HG02798 (cell line): ENCODE results near the gene PHIP.
"Not testable (repeated sequence)": the region's sequence is repeated elsewhere in the genome, so short reads cannot be mapped to it uniquely, and the experiment has no call there.

ENCODE experiments used
- ATAC-seq: cut with Tn5 transposase; IDR thresholded peaks from one replicate; pipeline ENCODE4 v1.9.1; 2021; ENCODE audit warnings: mild to moderate bottlenecking; ENCODE audit not compliant: unreplicated experiment, poor library complexity

The PHIP gene

DNA sequence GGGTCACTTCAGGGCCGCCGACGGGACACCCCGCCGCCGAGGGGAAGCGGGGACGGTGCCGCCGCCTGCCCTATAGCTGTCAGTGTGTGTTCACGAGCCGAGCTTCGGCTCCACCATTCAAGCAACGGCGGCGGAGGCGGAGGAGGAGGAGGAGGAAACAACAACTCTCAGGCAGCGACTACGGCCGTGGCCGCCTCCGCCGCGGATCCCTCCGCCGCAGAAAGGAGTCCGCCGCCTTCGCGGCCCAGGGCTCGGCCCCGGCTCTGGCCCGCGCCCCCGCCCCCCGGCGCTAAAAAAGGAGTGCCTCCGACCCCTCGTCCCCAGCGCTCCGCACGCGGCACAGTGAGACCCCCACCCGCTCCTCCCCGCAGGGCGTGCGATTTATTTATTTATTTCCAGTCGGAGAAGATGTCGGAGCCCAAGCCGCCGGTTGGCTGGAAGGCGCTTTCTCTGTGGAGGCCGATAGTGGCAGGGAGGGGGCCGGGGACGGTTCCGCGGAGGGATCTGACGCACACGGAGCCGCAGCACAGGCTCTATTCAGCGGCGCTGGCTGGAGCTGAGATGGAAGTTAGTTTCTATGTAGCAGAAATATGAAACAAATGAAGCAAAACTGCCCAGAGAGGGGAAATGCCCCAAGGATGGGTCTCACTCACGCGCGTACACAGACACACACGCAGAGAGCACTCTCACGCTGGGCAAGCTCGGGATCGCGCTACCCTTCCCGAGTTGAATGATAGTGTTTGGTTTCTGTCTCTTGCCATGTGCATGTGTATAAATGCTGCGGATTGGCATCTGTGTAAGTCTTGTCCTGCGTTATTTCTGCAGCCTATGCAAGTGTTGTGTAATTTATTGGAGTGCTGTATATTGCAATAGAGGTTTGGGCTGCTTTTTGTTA, at the start of gene PHIP:
TSS of gene PHIP (minus strand) at position 180 of the 895 bp plus-strand sequence. CDS start 186 bp downstream, outside the sequence.
- peak; percentile 73 for ATAC-seq

DNA sequence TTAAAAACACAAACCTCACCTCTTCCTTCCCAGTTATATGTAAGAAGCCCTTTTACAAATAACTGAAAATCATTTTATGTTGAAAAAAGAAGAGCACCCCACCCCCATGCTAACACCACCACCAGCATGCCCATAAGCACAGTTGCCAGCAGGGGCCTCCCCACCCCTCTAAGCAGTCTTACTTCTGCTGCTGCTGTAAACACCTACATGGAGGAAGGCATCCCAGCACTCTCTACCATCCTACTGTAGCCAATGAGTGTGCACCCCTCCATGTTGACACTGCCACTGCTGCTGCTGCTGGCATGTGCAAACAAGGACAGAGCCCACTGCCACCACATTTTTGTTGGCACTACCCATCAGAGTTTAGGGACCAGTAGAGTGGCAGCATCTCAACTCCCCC, 49.6 kb upstream of the PHIP start:
- no peak for ATAC-seq

DNA sequence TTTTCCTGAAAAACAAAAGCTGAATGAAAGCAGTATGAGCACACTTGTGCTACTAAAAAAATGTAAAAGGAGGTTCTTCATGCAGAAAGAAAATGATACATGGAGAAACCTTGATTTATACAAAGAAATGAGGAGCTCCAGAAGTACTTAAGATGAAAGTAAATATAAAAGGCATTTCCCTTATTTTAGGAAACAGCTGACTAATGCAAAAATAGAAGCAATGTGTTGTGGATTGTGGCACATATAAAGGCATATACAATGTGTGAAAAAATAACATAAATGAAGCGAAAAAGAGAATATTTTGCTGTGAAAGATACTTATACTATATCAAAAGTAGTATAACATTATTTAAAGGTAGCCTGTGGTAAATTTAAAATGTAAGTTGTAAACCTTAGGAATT, 41.2 kb upstream of the PHIP start:
- ATAC-seq: no peak

DNA sequence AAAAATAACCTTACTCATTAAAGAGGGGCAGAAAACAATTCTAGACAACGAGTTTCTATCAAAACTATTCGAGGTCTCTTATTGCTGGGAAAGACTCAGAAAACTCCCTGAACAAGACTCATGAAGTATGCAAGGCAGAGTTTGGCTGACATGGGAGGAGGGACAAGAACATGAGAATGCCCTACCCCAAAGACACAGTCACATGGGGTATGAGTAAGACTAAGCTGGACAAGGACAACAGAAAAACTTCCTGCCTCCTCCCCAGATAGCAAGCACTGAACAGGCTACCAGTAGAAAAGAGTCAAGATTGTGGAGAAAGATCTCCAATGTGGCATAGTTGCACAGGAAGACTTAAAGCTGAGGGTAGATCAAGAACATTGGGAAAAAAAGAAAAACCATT, 39.7 kb upstream of the PHIP start:
- no peak for ATAC-seq

DNA sequence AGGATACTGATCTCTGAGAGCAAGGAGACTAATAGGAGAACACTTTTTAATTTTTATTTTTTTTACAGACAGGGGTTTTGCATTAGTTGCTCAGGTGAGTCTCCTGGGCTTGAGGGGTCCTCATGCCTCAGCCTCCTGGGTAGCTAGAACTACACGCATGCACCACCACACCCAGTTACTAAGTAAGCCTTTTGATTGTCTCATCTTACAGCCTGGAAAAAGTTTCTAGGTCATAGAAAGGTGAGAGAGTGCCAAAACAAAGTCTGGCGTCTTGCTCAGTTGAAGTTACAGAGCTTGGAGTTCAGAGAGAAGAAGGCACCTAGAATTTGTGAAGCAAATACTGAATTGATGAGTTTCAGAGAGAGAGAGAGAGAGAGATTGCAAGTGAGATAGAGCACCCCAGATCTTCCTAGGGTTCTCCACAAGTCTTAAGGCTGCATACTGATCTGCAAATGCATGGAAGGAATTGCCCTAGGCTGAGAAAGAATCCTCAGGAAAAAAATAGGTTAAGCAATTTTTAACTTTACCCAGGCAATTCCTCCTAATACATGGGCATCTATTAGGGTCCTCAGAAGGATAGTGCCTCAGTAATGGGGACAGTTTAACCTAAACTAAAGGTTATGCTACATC, 37.6 kb upstream of the PHIP start:
- ATAC-seq: no peak

DNA sequence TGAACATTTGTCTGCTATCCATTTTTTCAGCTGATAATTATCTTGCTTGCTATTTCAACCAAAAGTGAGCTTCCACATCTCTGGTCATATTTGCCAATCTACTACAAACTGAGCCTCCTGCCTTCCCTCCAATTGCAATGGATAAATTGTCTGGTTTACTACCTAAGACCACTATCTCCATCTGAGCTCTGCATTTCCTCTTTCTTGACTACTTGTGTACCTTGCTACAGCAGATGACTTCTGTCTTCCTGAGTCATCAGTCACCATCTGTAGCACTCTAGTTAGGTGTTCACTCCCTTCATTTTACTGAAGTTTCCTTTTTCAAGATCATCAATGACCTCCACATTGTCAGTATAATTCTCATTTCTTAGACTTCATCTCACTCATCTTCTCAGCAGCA, 33.5 kb upstream of the PHIP start:
- ATAC-seq: no peak

DNA sequence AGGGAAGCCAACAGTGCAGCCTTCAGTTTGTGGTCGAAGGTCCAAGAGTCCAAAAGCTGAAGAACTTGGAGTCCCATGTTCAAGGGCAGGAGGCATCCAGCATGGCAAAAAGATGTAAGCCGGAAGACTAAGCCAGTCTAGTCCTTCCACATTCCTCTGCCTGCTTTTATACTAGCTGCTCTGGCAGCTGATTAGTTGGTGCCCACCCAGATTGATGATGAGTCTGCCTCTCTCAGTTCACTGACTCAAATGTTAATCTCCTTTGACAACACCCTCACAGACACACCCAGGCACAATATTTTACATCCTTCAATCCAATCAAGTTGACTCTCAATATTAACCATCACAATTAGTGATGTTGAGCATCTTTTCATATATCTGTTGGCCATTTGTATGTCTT, 23.1 kb upstream of the PHIP start:
- ATAC-seq: no peak

DNA sequence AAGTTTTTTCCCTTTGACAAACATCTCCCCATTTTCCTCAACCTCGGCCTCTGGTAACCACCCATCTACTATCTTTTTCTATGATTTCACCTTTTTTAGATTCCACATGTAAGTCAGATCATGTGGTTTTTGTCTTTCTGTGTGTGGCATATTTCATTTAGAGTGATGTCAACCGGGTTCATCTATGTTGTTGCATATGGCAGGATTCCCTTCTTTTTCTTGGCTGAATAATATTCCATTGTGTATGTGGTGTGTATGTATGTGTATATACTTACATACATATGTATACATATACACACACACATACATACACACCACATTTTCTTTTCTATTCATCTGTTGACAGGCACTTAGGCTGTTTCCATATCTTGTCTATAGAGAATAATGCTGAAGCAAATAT, 22.2 kb upstream of the PHIP start:
- no peak for ATAC-seq

DNA sequence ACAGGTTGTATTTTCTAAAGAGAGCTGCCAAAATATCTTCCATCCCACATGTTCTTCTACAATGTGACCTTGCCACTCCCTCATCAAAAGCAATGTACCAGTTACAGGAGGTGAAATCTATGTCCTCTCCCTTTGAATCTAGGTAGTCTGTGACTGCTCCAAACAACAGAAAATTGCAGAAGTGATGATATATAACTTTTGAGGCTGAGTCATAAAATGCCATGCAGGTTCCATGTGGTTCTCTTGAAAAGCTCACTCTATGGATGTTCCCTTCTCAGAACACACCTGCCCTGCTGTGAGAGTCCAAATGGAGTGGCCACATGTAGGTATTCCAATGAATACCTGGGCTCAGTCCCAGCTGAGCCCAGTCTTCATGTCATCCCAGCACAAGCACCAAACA, 16.9 kb upstream of the PHIP start:
- ATAC-seq: no peak

DNA sequence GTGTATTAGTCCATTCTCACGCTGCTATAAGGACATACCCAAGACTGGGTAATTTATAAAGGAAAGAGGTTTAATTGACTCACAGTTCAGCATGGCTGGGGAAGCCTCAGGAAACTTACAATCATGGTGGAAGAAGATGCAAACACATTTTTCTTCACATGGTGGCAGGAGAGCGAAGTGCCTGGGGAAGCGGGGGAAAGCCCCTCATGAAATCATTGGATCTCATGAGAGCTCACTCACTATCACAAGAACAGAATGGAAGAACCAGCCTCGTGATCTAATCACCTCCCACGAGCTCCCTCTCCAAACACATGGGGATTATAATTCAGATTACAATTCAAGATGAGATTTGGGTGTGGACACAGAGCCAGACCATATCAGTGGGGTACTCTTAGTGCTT, 13.7 kb upstream of the PHIP start:
- ATAC-seq: not testable (repeated sequence)

DNA sequence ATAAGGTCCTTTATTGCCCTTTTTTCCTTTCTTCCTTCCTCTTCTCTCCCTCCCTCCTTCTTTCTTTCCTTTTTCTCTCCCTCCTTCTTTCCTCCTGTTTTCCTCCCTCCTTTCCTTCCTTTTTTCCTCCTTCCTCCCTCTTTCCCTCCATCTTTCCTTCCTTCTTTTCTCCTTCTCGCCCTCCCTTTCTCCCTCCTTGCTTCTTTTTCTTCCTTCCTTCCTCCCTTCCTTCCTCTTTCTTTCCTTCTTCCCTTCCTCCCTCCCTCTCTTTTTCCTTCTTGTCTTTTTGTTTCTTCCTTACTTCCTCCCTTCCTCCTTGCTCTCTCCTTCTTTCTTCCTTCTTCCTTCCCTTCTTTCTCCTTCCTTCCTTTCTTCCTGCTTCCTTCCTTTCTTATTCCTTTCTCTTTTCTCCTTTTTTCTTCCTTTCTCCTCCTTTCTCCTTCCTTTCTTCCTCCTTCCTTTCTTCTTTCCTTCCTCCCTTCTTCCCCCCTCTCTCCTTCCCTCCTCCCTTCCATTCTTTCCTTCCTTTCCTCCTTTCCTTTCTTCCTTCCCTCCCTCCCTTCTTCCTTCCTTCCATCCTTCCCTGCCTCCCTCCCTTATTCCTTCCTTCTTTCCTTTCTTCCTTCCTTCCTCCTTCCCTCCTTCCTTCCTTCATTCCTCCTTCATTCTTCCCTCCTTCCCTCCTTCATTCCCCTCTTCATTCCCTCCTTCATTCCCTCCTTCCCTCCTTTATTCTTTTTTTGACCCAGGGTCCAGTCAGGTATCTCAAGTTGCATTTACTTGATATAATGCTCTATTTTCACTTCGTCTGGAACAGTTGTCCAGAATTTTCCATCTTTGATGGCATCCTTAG, 11.7 kb upstream of the PHIP start:
- ATAC-seq: no peak

DNA sequence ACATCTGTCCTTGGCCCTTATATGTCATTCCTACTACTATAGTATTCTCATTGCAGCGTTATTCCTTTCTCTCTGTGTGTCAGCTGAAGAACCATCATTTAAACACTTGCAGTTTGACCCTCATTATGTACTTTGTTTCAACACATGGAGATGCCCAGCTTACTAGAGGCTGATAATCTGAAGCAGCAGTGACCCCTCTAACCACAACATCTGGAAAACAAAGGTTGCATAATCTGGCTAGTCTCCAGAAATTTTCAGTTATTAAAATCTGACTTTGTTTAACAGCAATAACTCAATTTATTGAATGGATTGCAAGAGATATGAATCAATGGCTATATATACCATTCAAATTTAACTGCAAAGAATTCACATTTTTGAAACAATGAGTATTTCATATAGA, 6.6 kb upstream of the PHIP start:
- ATAC-seq: no peak

DNA sequence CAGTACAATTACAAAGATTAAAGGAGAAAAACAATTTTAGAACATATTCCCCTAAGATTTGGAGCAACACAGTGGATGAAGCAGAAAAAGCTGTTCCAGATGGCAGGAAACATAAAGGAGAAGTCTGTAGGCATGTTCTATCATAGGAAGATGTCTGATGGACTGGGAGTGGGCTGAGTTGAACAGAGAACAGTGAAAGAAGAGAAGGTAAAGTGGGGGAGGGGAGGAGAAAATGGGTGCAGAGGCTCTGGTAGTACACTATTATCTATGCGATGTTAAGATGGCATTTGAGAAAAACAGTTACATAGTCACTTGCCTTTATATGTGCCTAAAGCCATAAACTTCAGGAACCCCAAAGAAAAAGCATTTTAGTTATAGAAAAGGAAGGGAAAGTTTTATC, 4.2 kb upstream of the PHIP start:
- no peak for ATAC-seq

DNA sequence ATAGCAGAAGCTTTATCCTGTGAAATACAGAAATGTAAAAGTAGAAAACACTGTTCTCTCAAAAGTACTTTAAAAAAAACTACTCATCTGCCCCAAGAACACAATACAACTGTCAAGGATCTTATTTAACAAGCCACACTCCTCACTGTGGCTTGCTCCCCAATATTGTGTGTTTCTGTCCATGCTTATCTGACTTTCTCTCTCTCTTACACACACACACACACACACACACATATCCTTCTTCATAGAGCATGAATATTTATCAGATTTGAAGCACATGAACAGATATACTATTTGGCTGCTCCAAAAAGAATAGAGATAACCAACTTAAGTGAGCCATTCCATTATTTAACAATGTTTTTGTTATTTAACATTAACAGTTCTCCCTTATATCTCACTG, 3.6 kb upstream of the PHIP start:
- ATAC-seq: no peak

DNA sequence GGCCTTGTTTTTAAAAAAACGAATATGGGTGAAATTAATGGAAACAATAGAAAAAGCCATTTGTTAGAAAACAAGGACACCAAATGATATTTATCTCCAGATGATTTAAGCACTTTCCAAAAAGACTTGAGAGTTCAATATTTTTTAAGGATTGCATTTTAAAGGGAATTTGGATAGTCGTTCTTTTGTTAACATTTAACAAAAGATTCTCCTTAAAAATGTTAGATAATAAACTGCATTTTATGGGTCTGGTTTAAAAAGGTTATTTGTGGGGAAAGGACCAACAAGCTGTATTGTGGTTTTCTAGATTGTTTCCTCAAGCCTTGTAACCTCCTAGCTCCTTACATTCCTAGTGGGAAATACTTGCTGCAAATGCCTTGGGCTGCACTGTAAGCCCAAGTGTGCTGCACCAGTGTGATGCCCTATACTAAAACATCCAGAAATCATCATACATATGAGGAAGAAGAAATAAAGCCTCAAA, 1.5 kb upstream of the PHIP start:
- no peak for ATAC-seq

DNA sequence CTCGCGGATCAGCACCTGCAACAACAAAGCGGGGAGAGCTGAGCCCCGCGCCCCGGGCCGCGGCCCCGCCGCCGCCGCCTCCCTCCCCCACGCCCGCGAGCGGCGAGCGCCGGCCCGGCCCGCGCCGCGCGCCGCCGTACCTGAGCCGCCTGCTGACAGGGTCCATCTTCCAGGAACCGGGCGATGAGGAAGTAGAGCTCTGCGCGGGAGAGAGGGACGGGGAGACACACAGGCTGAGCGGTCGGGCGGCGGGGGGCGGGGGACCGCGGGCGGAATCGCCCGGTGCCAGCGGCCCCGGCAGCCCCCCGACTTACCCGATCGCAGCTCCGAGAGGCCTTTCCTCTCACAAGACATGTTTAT, 359 bp downstream of the PHIP start:
- ATAC-seq: peak; percentile 31

DNA sequence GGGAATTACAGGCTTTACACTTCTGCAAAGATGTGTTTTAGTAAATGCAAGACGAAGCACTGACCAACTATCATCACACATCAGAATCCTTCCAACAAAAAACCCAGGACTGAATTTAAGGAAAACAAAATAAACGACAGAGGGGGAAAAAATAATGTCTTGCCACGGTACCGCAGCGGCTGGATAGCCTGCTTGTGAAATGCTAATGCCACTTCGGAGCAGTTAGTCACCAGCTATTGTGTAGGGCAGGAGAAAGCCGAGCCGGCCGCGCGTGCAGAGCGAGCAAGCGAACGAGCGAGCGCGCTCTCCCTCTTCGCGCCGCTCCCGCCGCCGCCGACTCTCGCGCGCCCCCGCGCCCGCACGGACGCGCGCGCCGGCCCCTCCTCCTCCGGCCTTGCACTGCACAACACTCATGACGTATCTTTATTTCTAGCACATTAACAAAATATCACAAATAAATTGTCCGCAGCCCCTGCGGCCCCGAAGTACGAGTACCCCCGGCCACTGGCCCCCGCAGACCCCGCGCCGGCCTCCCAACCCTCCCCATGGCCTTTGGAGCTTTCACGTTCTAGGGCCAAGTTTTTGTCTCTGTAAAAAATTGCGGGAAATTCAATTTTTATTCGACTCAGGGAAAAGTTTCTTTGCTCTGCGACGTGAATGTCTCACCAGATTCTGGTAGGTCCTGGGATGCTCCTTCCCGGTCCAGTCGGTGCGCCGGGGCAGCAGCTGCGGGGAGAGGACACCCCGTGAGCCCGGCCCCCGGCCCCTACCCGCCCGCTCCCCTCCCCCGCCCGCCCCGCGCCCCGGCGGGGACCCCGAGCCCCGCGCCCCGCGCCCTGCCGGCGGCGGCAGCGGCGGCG, 1.0 kb downstream of the PHIP start:
- ATAC-seq: peak; percentile 58

DNA sequence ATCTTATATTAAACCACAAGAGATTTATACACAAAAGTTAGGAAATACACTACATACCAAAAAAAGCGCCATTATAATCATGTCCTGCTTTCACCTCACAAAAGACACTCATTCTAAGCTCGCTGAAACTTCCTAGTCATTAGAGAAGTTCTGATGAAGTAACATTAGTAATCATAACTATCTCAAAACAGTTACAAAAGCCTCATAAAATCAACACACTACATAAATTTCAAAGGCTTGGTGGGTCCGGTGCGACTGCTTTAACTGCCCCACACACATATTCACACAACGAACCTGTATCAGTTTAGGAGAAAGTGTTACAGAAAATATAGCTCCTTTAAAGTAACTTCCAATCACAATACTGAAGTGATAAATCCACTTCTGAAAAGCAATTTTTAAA, 1.9 kb downstream of the PHIP start:
- ATAC-seq: no peak

DNA sequence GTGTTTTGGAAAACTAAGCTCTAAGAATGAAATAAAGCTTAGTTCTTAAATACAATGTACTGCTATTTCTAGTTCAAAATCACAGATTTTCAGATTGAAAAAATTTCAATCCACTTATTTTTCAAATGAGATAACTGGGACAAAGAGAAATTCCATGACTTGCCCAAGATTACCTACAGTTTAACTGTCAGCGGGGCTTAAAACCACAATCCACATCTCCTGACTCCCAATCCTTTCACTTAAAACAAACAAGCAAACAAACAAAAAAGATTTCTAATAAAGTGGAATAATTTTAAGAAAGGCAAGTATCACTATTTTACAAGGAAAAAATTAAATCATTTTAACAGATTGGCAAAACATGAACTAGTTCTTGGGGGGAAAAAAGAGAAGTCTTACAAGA, 4.2 kb downstream of the PHIP start:
- ATAC-seq: no peak

DNA sequence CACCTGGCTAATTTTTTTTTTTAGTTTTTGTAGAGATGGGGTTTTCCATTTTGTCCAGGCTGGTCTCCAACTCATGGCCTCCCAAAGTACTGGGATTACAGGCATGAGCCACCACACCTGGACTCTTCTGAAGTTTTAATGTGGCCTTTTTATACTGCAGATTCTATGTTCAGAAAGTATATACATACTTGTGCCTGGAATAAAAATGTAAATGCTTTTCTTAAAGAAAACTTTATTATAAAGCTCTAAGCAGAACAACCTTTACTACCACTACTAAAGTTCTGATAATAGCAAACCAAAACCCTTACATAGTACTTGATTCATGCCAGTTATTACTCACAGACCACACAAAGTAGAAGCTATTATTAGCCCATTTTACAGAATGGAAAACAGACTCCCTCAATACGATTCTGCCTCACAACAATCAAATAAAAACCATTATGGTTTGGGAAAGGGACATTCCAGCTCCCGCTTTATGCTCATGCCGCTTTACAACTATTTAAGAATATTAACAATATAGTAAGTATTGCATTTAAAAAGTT, 5.3 kb downstream of the PHIP start:
- no peak for ATAC-seq
